HT-29 (cell line): ENCODE data around the gene ZNF429. TPM values are rescaled to one million over a fixed set of nuclear protein-coding genes. Genes with fewer than 3 reads are reported as not detected.
"Not testable (repeated sequence)": the region's sequence is repeated elsewhere in the genome, so short reads cannot be mapped to it uniquely, and the experiment has no call there.

Experiments used
- DNase-seq: peaks from one replicate; pipeline ENCODE4 v3.0.0-alpha.2; 2015; ENCODE audit warnings: low spot score
- total RNA-seq: library from RNA; depleted of rRNA; stranded (reverse); fragments of >200 nt; shearing (Covaris generic); gene quantifications from 2 replicates; pipeline ENCODE4 v1.2.3, GENCODE V29; 2014; rRNA removed

Gene ZNF429
- total RNA-seq, result 0.41 and 0.42 TPM in 2 replicates

GRCh38 chr19:21505459-21506451, at the start of gene ZNF429:
ZNF429 (plus strand) TSS chr19:21505602; CDS start chr19:21505772, 170 bp downstream.
- DNase-seq, result peak; percentile 52

GRCh38 chr19:21460686-21461085, 44.7 kb upstream of the ZNF429 start:
- no peak for DNase-seq

GRCh38 chr19:21462540-21462939, 42.9 kb upstream of the ZNF429 start:
- no peak for DNase-seq

GRCh38 chr19:21463449-21464105, 41.8 kb upstream of the ZNF429 start:
- no peak for DNase-seq

GRCh38 chr19:21466627-21467026, 38.8 kb upstream of the ZNF429 start:
- no peak for DNase-seq

- no peak for DNase-seq
These were observed 36.6 kb upstream of the ZNF429 start for GRCh38 chr19:21468791-21469190.

GRCh38 chr19:21472507-21472906, 32.9 kb upstream of the ZNF429 start:
- no peak for DNase-seq

GRCh38 chr19:21474671-21475181, 30.7 kb upstream of the ZNF429 start:
- DNase-seq, result no peak

- not testable (repeated sequence) for DNase-seq
These were observed 23.0 kb upstream of the ZNF429 start for GRCh38 chr19:21482361-21482760.

GRCh38 chr19:21482863-21483276, 22.5 kb upstream of the ZNF429 start:
- DNase-seq, result no peak

GRCh38 chr19:21483589-21484170, 21.7 kb upstream of the ZNF429 start:
- DNase-seq, result no peak

- DNase-seq, result no peak
These were observed 20.8 kb upstream of the ZNF429 start for GRCh38 chr19:21484631-21485030.

GRCh38 chr19:21485926-21486325, 19.5 kb upstream of the ZNF429 start:
- DNase-seq, result no peak

- DNase-seq, result no peak
These were observed 17.4 kb upstream of the ZNF429 start for GRCh38 chr19:21487969-21488368.

- DNase-seq, result no peak
These were observed 14.3 kb upstream of the ZNF429 start for GRCh38 chr19:21491146-21491545.

- DNase-seq, result no peak
These were observed 12.2 kb upstream of the ZNF429 start for GRCh38 chr19:21492947-21493906.

GRCh38 chr19:21496876-21497275, 8.5 kb upstream of the ZNF429 start:
- no peak for DNase-seq

GRCh38 chr19:21498651-21499050, 6.8 kb upstream of the ZNF429 start:
- no peak for DNase-seq

GRCh38 chr19:21508198-21508597, 2.8 kb downstream of the ZNF429 start:
- DNase-seq, result no peak

- DNase-seq, result not testable (repeated sequence)
These were observed 5.7 kb downstream of the ZNF429 start for GRCh38 chr19:21511058-21511457.

- not testable (repeated sequence) for DNase-seq
These were observed 7.2 kb downstream of the ZNF429 start for GRCh38 chr19:21512609-21513008.
